Activated CD4-positive, alpha-beta memory T cell treated with anti-CD3 and anti-CD28 coated beads for 36 hours (primary cell): ENCODE data around the gene ERAP2. TPM values are rescaled to one million over a fixed set of nuclear protein-coding genes. Genes with fewer than 3 reads are reported as not detected.
A peak's percentile ranks its signal among the peaks of the same experiment; 100 is the strongest.
"Not testable (repeated sequence)": the region's sequence is repeated elsewhere in the genome, so short reads cannot be mapped to it uniquely, and the experiment has no call there.

ENCODE experiments used
- CTCF ChIA-PET: fragments of 350-600 bp; sonication (Branson Sonifier 250); formaldehyde crosslinking; loops from one replicate; lab custom pipeline; 2021; ENCODE audit warnings: antibody characterized with exemption, inconsistent platforms; lab: Charles Lee
- POLR2A ChIA-PET: fragments of 350-600 bp; sonication (Branson Sonifier 250); formaldehyde crosslinking; loops from one replicate; lab custom pipeline; 2021; ENCODE audit warnings: antibody characterized with exemption; lab: Charles Lee
- DNase-seq: peaks from one replicate; pipeline ENCODE4 v3.0.0-alpha.2; 2020
- H3K27ac Mint-ChIP-seq: one replicate; pipeline ENCODE4 v1.8.0; 2021; ENCODE audit warnings: mixed read lengths
- H3K27me3 Mint-ChIP-seq: one replicate; pipeline ENCODE4 v1.8.0; 2021; ENCODE audit warnings: mixed read lengths
- H3K36me3 Mint-ChIP-seq: one replicate; pipeline ENCODE4 v1.8.0; 2021; ENCODE audit warnings: mixed read lengths
- H3K4me1 Mint-ChIP-seq: one replicate; pipeline ENCODE4 v1.8.0; 2021; ENCODE audit warnings: low read depth, mixed read lengths
- H3K4me3 Mint-ChIP-seq: one replicate; pipeline ENCODE4 v1.8.0; 2021; ENCODE audit warnings: mild to moderate bottlenecking, mixed read lengths
- H3K9me3 Mint-ChIP-seq: one replicate; pipeline ENCODE4 v1.8.0; 2021; ENCODE audit warnings: mixed read lengths
- intact Hi-C: fragments of 100-400 bp; cut with micrococcal nuclease; formaldehyde crosslinking; loops from one replicate; pipeline ENCODE4 v1.15.1; 2023
- total RNA-seq, 2 experiments: library from RNA; stranded (reverse); gene quantifications; one replicate each; pipeline ENCODE4 v1.2.3, GENCODE V29; 2021

Gene ERAP2
- total RNA-seq, 2 experiments from 2014 or later = 44.8 to 48.9 TPM

DNA sequence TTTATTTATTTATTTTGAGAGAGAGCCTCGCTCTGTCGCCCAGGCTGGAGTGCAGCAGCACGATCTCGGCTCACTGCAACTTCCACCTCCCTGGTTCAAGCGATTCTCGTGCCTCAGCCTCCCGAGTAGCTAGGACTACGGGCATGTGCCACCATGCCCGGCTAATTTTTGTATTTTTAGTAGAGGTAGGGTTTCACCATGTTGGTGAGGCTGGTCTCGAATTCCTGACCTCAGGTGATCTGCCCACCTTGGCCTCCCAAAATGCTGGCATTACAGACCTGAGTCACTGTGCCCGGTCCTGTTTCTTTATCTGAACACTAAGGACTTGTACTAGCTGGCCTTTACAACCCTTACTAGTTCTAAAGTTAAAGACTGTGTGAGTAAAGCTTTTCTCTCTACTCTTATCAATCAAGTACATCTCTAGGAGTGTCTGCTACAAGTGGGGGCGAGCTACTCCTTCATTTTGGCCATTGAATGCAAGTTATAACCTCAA is 723 bp downstream of the ERAP2 start:
- intact Hi-C loops = loop anchor here (1.0 to 10.0 kb wide), 8 partner anchors 8 to 912 kb away; partner anchors contain the start of genes CAST and ELL2
- peaks cover 19% of the 10 kb centered on the region for H3K36me3 Mint-ChIP-seq
- H3K27ac Mint-ChIP-seq = peak overlapping the region; percentile 97
- peaks cover 64% of the 10 kb centered on the region for H3K4me1 Mint-ChIP-seq
- peak; percentile 31 for DNase-seq
- not testable (repeated sequence) for H3K27me3 Mint-ChIP-seq, H3K9me3 Mint-ChIP-seq
- H3K4me3 Mint-ChIP-seq = peak overlapping the region; percentile 96
- POLR2A ChIA-PET = interaction anchor here (1.3 to 5.0 kb wide), 8 partner anchors 16 to 306 kb away, joined by 3 to 32 read pairs (median 5); partner anchors contain the start of genes ERAP1, LNPEP and RIOK2
- CTCF ChIA-PET = interaction anchor here (0.6 to 2.7 kb wide), 10 partner anchors 8 to 285 kb away, joined by 3 to 23 read pairs (median 4); partner anchors contain the start of gene LNPEP

DNA sequence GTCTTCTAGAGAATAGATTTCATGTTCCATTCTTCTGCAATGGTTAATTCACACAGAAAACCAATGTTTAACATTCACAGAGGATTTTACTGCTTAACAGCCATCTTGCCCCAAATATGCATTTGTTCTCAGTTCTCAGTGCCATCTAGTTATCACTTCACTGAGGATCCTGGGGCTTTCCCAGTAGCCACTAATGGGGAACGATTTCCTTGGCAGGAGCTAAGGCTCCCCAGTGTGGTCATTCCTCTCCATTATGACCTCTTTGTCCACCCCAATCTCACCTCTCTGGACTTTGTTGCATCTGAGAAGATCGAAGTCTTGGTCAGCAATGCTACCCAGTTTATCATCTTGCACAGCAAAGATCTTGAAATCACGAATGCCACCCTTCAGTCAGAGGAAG is 3.4 kb downstream of the ERAP2 start:
- Mint-ChIP-seq H3K4me3 (peak overlapping the region; percentile 0), H3K36me3 (peaks cover 40% of the 10 kb centered on the region), H3K9me3 (no peaks in the 10 kb centered on the region), H3K27ac (peak overlapping the region; percentile 52), H3K27me3 (no peaks in the 10 kb centered on the region), H3K4me1 (peaks cover 71% of the 10 kb centered on the region)
- CTCF ChIA-PET = interaction anchor here (2.7 kb wide), 1 partner anchor 10 kb away, joined by 23 read pairs; no protein-coding TSS in a partner anchor
- POLR2A ChIA-PET = no interaction called here
- intact Hi-C loops = loop anchor here (5.0 to 10.0 kb wide), 3 partner anchors 177 to 915 kb away; partner anchors contain the start of genes CAST and ELL2
- no peak for DNase-seq

DNA sequence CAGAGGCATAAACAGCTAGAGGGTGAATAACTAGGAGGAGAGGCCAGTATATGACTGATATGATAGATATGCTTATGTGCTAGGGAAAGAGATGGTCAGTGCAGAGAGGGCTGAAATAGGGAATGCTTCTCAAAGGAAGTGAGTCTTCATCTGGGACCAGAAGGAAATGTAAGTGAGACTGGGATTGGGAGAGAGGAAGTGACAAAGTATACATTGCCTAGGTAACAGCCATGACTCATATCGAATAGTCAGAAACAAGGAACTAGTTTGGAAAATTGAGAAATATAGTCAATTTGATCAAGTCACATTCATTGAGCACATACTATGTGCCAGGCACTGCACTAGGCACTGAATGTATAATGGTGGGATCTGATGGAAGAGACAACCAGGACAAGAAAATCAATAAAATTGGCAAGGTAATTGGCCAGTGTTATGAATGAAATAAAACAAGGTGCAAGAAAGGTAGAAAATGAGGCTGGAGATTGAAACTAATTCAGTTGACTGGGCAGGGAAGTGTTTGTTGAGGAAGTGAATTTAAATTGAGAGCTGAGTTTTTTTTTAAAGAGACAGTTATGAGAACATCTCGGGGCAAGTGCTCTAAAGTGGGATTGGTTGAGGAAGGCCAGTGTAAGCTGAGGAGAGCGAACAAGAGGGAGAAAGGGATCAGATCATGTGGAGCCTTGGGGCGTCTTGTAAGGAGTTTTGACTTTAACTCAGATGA is 4.3 kb downstream of the ERAP2 start:
- Mint-ChIP-seq H3K36me3 (peaks cover 49% of the 10 kb centered on the region), H3K27me3 (no peaks in the 10 kb centered on the region), H3K27ac (peak overlapping the region; percentile 52), H3K9me3 (no peaks in the 10 kb centered on the region), H3K4me1 (peaks cover 72% of the 10 kb centered on the region), H3K4me3 (peak overlapping the region; percentile 2)
- DNase-seq = no peak
- POLR2A ChIA-PET = no interaction called here
- CTCF ChIA-PET = no interaction called here
- intact Hi-C loops = loop anchor here (1.0 kb wide), 2 partner anchors 10 to 16 kb away; no protein-coding TSS in a partner anchor

DNA sequence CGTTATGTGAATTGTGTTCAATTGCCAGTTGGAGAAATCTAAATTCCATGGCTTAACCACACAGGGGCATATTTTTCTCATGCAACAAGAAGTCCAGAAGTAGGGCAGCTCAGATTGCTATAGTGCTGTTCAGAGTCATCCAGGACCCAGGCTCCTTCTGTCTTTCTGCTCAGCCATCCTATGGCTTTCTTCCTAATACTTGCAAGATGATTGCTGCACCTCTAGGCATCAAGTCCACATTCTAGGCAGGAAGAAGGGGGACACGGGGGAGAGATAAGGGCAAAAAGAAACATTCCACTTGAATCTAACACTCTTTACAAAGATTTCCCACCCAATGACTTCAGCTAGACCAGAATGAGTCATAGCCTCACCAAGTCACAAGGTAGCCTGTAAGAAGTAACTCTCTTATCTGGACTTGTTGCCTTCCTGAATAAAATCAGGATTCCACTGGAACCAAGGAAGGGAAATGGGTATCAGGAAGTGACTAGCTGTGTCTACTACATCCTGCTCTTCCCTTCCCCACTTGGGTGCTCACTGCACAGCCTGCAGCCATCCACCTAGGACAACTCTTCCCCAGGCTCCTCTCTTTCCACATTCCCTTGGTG is 5.3 kb downstream of the ERAP2 start:
- Mint-ChIP-seq H3K27me3 (no peaks in the 10 kb centered on the region), H3K4me3 (peak overlapping the region; percentile 27), H3K4me1 (peaks cover 77% of the 10 kb centered on the region), H3K27ac (peak overlapping the region; percentile 52), H3K9me3 (no peaks in the 10 kb centered on the region), H3K36me3 (peaks cover 54% of the 10 kb centered on the region)
- DNase-seq = no peak
- ChIA-PET POLR2A (interaction anchor here (1.0 kb wide), 1 partner anchor 74 kb away, joined by 6 read pairs; the partner anchor contains the start of gene ERAP1), CTCF (interaction anchor here (0.7 to 1.0 kb wide), 2 partner anchors 12 to 13 kb away, joined by 4 read pairs; no protein-coding TSS in a partner anchor)
- intact Hi-C loops = loop anchor here (1.0 kb wide), 2 partner anchors 11 to 15 kb away; no protein-coding TSS in a partner anchor

DNA sequence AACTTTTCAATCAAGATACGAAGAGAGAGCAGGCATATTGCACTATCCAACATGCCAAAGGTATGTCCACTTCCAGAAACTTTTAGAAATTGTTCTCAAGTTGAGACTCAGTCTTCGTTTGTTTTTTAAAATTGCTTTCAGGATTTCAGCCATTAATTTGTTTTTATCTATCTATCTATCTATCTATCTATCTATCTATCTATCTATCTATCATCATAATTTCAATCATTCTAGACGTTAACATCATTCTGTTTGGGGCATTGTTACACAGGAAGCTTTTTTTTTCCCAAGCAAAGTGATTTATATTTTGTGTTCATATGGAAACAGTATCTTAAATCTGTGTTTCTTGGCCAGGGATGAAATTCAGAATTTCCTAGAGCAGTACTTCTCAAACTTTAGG is 7.6 kb downstream of the ERAP2 start:
- CTCF ChIA-PET = interaction anchor here (1.6 to 4.1 kb wide), 2 partner anchors 10 to 14 kb away, joined by 5 to 25 read pairs; no protein-coding TSS in a partner anchor
- DNase-seq = no peak
- peak overlapping the region; percentile 13 for H3K27ac Mint-ChIP-seq
- H3K4me1 Mint-ChIP-seq = peaks cover 73% of the 10 kb centered on the region
- H3K9me3 Mint-ChIP-seq = no peaks in the 10 kb centered on the region
- H3K4me3 Mint-ChIP-seq = no peak overlapping the region
- H3K27me3 Mint-ChIP-seq = no peaks in the 10 kb centered on the region
- intact Hi-C loops = no loop called here
- POLR2A ChIA-PET = no interaction called here
- peaks cover 60% of the 10 kb centered on the region for H3K36me3 Mint-ChIP-seq

DNA sequence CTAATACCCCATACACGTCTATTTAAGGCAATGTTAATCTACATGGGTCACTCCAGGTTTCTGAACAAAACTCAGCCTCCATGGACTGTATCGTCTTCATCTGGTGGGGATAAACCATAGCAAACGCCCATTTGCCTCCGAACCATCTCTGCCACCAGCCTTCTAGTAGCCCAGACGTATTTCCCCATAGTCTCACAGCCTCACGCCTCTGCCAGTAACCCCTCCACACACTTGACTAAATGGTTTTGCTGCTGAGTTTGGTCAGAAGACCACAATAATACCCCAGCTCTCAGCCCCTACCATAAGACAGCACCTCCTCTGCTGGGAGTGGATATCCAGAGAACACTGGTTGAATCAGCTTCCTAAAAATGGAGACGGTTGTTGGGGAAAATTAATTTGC is 8.7 kb downstream of the ERAP2 start:
- Mint-ChIP-seq H3K4me1 (peaks cover 64% of the 10 kb centered on the region), H3K9me3 (no peaks in the 10 kb centered on the region), H3K27ac (peak overlapping the region; percentile 87), H3K36me3 (peaks cover 62% of the 10 kb centered on the region), H3K27me3 (no peaks in the 10 kb centered on the region), H3K4me3 (no peak overlapping the region)
- ChIA-PET CTCF (interaction anchor here (0.9 to 4.1 kb wide), 7 partner anchors 11 to 277 kb away, joined by 3 to 25 read pairs (median 5); partner anchors contain the start of gene ERAP1), POLR2A (interaction anchor here (1.1 to 1.9 kb wide), 5 partner anchors 10 to 79 kb away, joined by 4 to 8 read pairs (median 5); partner anchors contain the start of genes ERAP2 and LNPEP)
- no peak for DNase-seq
- intact Hi-C loops = loop anchor here (1.0 kb wide), 1 partner anchor 9 kb away; the partner anchor contains the start of gene ERAP2

DNA sequence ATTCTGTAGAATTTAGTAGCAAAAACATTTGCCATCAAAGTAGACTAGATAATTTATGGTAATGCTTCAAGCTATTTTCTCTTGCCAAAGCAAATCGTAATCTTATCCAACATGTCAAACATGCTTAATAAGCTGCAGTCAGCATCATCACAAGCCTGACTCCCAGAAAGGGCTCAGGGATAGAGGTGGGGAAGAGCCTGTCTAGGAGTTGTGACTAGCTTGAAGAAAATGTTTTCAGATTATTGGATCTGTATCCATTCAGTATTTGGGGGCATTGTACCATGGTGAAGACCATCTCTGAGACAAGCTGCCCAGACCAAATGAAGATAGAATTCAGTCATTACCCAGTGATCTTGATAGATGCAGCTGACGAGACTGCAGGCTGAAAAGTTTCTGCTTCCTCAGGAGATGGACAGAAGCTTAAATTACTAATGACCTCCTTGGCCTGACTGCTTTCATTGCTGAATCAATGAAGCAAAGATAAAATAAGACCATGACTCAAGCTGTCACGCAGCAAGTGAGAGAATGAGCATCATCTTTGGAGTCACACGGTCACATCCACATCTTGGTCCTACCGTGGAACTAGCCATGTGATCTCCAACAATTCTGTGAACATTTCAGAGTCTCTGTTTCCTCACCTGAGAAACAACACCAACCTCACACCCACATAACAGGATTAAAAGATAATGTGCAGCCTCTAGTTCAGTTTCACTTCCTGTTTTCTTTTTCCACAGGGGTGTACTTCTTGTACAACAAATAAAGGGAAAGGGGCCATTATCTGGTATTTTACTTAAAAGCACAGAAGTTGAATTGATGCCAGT is 9.4 kb downstream of the ERAP2 start:
- Mint-ChIP-seq H3K27ac (peak overlapping the region; percentile 87), H3K36me3 (peaks cover 57% of the 10 kb centered on the region), H3K4me3 (peak overlapping the region; percentile 35), H3K4me1 (peaks cover 57% of the 10 kb centered on the region), H3K27me3 (no peaks in the 10 kb centered on the region), H3K9me3 (no peaks in the 10 kb centered on the region)
- CTCF ChIA-PET = interaction anchor here (0.9 to 4.1 kb wide), 7 partner anchors 10 to 276 kb away, joined by 3 to 25 read pairs (median 5); partner anchors contain the start of gene ERAP1
- intact Hi-C loops = loop anchor here (1.0 kb wide), 3 partner anchors 9 to 16 kb away; partner anchors contain the start of gene ERAP2
- POLR2A ChIA-PET = interaction anchor here (1.1 to 1.9 kb wide), 5 partner anchors 11 to 80 kb away, joined by 4 to 8 read pairs (median 5); partner anchors contain the start of genes ERAP2 and LNPEP
- peak; percentile 50 for DNase-seq

DNA sequence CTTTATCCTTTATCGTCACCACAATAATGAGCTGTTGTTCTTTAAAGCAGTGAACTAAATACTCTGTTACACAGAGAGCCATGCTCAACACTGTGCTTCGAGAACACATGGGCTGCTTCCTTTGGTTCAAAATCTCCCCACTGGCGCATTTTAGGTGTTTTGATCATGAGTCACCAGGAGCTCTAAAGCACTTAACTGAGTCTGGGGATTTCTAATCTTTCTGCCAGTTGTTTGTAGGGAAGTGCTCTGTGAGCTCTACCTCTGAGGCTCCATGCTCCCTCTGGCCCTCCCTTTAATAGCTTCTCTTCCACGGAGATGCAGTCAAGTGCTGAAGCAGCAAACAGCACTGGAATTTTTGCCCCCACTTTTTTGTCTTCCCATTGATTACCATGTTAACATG is 17.0 kb downstream of the ERAP2 start:
- H3K36me3 Mint-ChIP-seq = peaks cover 36% of the 10 kb centered on the region
- ChIA-PET POLR2A (interaction anchor here (0.9 kb wide), 1 partner anchor 16 kb away, joined by 4 read pairs; no protein-coding TSS in a partner anchor), CTCF (interaction anchor here (0.7 to 3.1 kb wide), 3 partner anchors 11 to 132 kb away, joined by 3 to 19 read pairs (median 4); no protein-coding TSS in a partner anchor)
- no peaks in the 10 kb centered on the region for H3K27me3 Mint-ChIP-seq
- DNase-seq = peak; percentile 63
- peaks cover 41% of the 10 kb centered on the region for H3K4me1 Mint-ChIP-seq
- no peak overlapping the region for H3K4me3 Mint-ChIP-seq
- no peaks in the 10 kb centered on the region for H3K9me3 Mint-ChIP-seq
- intact Hi-C loops = no loop called here
- H3K27ac Mint-ChIP-seq = peak overlapping the region; percentile 74

DNA sequence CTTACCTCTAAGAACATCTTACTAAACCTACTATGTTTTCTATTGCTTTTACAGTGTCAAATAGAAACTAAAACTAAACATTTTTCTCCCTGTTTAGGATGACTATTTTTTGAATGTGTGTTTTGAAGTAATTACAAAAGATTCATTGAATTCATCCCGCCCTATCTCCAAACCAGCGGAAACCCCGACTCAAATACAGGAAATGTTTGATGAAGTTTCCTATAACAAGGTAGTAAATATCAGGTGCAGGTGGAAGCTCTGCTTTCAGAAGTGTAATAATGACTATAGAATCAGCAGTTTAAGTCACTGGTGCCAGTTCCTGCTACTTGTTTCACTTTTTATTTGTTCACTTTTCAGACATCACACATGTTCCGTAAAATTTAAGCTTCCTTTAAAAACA is 20.0 kb downstream of the ERAP2 start:
- H3K36me3 Mint-ChIP-seq = peaks cover 45% of the 10 kb centered on the region
- CTCF ChIA-PET = interaction anchor here (0.7 to 1.9 kb wide), 10 partner anchors 9 to 265 kb away, joined by 3 to 14 read pairs (median 4); partner anchors contain the start of gene ERAP2
- H3K4me3 Mint-ChIP-seq = peak overlapping the region; percentile 79
- H3K4me1 Mint-ChIP-seq = peaks cover 48% of the 10 kb centered on the region
- H3K27me3 Mint-ChIP-seq = no peaks in the 10 kb centered on the region
- intact Hi-C loops = loop anchor here (1.0 to 5.0 kb wide), 10 partner anchors 10 to 199 kb away; partner anchors contain the start of gene ERAP2
- POLR2A ChIA-PET = interaction anchor here (1.0 to 2.5 kb wide), 6 partner anchors 11 to 61 kb away, joined by 3 to 13 read pairs (median 7); partner anchors contain the start of genes ERAP2 and LNPEP
- peak; percentile 71 for DNase-seq
- H3K27ac Mint-ChIP-seq = peak overlapping the region; percentile 93
- no peaks in the 10 kb centered on the region for H3K9me3 Mint-ChIP-seq

DNA sequence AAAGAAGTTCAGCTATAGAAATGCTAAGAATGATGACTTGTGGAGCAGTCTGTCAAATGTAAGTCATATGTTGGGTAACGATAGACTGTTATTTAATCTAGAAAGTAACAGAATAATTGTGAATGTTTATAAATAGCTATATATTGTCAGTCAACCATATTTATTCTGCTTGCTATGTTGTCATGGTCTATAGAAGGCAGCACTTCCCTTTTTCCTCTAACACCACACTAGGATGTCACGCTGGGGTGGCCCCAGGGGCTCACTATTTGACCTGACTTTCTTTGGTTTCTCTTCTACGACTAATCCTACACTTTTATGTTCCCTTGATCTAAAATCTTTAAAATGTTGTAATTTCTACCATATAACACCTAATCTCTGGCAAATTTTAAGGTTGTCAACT is 20.5 kb downstream of the ERAP2 start:
- H3K9me3 Mint-ChIP-seq = no peaks in the 10 kb centered on the region
- DNase-seq = peak; percentile 62
- CTCF ChIA-PET = interaction anchor here (0.6 to 1.9 kb wide), 12 partner anchors 8 to 264 kb away, joined by 3 to 14 read pairs (median 4); partner anchors contain the start of gene ERAP2
- intact Hi-C loops = loop anchor here (1.0 to 5.0 kb wide), 10 partner anchors 11 to 198 kb away; partner anchors contain the start of gene ERAP2
- H3K27me3 Mint-ChIP-seq = no peaks in the 10 kb centered on the region
- H3K27ac Mint-ChIP-seq = peak overlapping the region; percentile 93
- peaks cover 50% of the 10 kb centered on the region for H3K36me3 Mint-ChIP-seq
- peaks cover 48% of the 10 kb centered on the region for H3K4me1 Mint-ChIP-seq
- peak overlapping the region; percentile 79 for H3K4me3 Mint-ChIP-seq
- POLR2A ChIA-PET = interaction anchor here (1.0 to 2.5 kb wide), 6 partner anchors 12 to 61 kb away, joined by 3 to 13 read pairs (median 7); partner anchors contain the start of genes ERAP2 and LNPEP
